ENCODE data around the gene NCK2.

The NCK2 gene

DNA sequence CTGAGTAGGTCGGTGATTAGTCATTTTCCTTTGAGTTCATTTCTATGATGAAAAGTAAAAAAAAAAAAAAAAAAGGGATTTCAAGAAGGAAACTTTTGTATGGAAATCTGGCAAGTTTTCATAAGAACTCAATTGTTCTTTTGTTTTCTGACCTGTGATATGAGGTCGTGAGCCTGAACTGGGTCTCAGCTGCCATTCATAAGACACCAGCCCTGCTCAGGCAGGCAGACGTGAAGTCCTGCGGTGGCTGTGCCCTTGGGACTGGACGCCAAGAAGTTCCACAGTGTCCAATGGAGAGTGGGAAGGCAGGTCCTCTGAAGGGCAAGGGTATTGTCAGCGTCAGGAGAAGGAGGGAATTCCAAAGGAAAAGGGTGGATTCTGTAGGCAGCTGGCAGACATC lies 183.9 kb downstream of the NCK2 start:
- no peaks in the 10 kb centered on the region for H3K4me1 ChIP-seq (ENCODE audit: insufficient read depth, insufficient read length)
- no peak for TF ChIP-seq ZNF274 (IDR thresholded peaks at IDR 0.05; ENCODE audit: low read depth, low read length)
- no peak for TF ChIP-seq SUZ12 (IDR thresholded peaks at IDR 0.05; ENCODE audit: extremely low read depth, insufficient read depth, insufficient read length)
- no peak for TF ChIP-seq YY1 (IDR thresholded peaks at IDR 0.05; ENCODE audit: insufficient read depth, insufficient read length)
- peaks cover 5% of the 10 kb centered on the region; the same call in 1 of the 2 replicates for H3K9me3 ChIP-seq (ENCODE audit: insufficient read depth, low read length)
- no peak overlapping the region for H3K4me3 ChIP-seq (ENCODE audit: insufficient read length, low read depth)
- DNase-seq (ENCODE audit: low read depth, low spot score): no peak
- no peaks in the 10 kb centered on the region for H3K36me3 ChIP-seq (ENCODE audit: insufficient read depth, insufficient read length, low read length)
- no peaks in the 10 kb centered on the region for H3K27me3 ChIP-seq (ENCODE audit: insufficient read depth, insufficient read length)
- H3K9ac ChIP-seq (ENCODE audit: insufficient read length, low read depth): no peak overlapping the region

DNA sequence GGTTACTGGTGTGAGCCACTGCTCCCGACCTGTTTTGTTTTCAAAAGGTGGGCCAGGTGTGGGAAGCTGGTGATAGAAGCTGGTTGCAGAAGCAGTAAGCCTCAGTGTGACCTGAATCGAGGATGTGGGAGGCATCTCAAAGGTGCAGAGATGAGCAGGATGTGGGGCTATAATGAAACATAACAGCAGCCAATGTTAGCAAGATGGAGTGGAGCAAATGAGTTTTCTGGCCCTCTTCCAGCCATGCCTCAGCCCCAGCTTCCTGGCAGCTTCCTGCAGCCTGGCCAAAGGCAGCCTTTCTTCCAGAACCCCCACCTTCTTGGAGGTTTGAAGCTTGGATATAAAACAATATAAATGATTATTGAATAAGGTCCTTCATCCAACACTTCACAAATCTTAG lies 184.8 kb downstream of the NCK2 start:
- no peak for DNase-seq (ENCODE audit: low read depth, low spot score)

GRCh38 chr2:105932582-105932981 lies 187.9 kb downstream of the NCK2 start:
- H3K27me3 ChIP-seq (ENCODE audit: insufficient read depth, insufficient read length): no peaks in the 10 kb centered on the region
- no peak overlapping the region for H3K9ac ChIP-seq (ENCODE audit: insufficient read length, low read depth)
- H3K4me1 ChIP-seq (ENCODE audit: insufficient read depth, insufficient read length): no peaks in the 10 kb centered on the region
- TF ChIP-seq ZNF274 (IDR thresholded peaks at IDR 0.05; ENCODE audit: low read depth, low read length): no peak
- no peak for TF ChIP-seq SUZ12 (IDR thresholded peaks at IDR 0.05; ENCODE audit: extremely low read depth, insufficient read depth, insufficient read length)
- no peak for TF ChIP-seq YY1 (IDR thresholded peaks at IDR 0.05; ENCODE audit: insufficient read depth, insufficient read length)
- no peaks in the 10 kb centered on the region for H3K36me3 ChIP-seq (ENCODE audit: insufficient read depth, insufficient read length, low read length)
- peaks cover 12% of the 10 kb centered on the region; the same call in 1 of the 2 replicates for H3K9me3 ChIP-seq (ENCODE audit: insufficient read depth, low read length)
- H3K4me3 ChIP-seq (ENCODE audit: insufficient read length, low read depth): no peak overlapping the region
- no peak for DNase-seq (ENCODE audit: low read depth, low spot score)

More for the DNA sequence above, 184.8 kb downstream of the NCK2 start:
- Histone ChIP-seq H3K4me3 (ENCODE audit: insufficient read length, low read depth) (no peak overlapping the region), H3K27me3 (ENCODE audit: insufficient read depth, insufficient read length) (no peaks in the 10 kb centered on the region), H3K4me1 (ENCODE audit: insufficient read depth, insufficient read length) (no peaks in the 10 kb centered on the region), H3K36me3 (ENCODE audit: insufficient read depth, insufficient read length, low read length) (no peaks in the 10 kb centered on the region), H3K9me3 (ENCODE audit: insufficient read depth, low read length) (peaks cover 12% of the 10 kb centered on the region; the same call in 1 of the 2 replicates), H3K9ac (ENCODE audit: insufficient read length, low read depth) (no peak overlapping the region)
- TF ChIP-seq SUZ12 (IDR thresholded peaks at IDR 0.05; ENCODE audit: extremely low read depth, insufficient read depth, insufficient read length): no peak
- no peak for TF ChIP-seq YY1 (IDR thresholded peaks at IDR 0.05; ENCODE audit: insufficient read depth, insufficient read length)
- TF ChIP-seq ZNF274 (IDR thresholded peaks at IDR 0.05; ENCODE audit: low read depth, low read length): no peak

DNA sequence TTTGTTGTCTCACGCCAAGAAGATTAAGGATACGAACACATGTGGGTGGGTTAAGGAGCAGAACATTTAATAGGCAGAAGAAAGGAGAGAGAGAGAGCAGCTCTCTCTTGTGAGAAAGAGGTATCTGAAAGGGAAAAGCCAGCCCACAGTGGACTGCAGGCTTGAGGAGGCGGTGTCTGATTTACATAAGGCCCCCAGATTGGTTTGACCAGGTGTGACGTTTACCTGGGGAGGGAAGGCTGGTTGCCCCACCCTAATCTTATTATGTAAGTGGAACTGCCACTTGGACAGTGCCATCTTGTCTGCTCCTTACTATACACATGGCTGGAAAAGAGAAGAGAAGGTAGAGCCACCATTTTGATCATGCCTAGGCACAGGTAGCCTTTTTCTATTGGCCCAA lies 189.2 kb downstream of the NCK2 start:
- peaks cover 12% of the 10 kb centered on the region; the same call in 1 of the 2 replicates for H3K9me3 ChIP-seq (ENCODE audit: insufficient read depth, low read length)
- DNase-seq (ENCODE audit: low read depth, low spot score): no peak
- H3K27me3 ChIP-seq (ENCODE audit: insufficient read depth, insufficient read length): no peaks in the 10 kb centered on the region
- no peak overlapping the region for H3K4me3 ChIP-seq (ENCODE audit: insufficient read length, low read depth)
- no peak for TF ChIP-seq ZNF274 (IDR thresholded peaks at IDR 0.05; ENCODE audit: low read depth, low read length)
- TF ChIP-seq YY1 (IDR thresholded peaks at IDR 0.05; ENCODE audit: insufficient read depth, insufficient read length): no peak
- no peaks in the 10 kb centered on the region for H3K36me3 ChIP-seq (ENCODE audit: insufficient read depth, insufficient read length, low read length)
- no peak overlapping the region for H3K9ac ChIP-seq (ENCODE audit: insufficient read length, low read depth)
- H3K4me1 ChIP-seq (ENCODE audit: insufficient read depth, insufficient read length): no peaks in the 10 kb centered on the region

- Histone ChIP-seq H3K36me3 (ENCODE audit: insufficient read depth, insufficient read length, low read length) (no peaks in the 10 kb centered on the region), H3K9ac (ENCODE audit: insufficient read length, low read depth) (no peak overlapping the region), H3K4me1 (ENCODE audit: insufficient read depth, insufficient read length) (no peaks in the 10 kb centered on the region), H3K27me3 (ENCODE audit: insufficient read depth, insufficient read length) (no peaks in the 10 kb centered on the region), H3K9me3 (ENCODE audit: insufficient read depth, low read length) (peaks cover 12% of the 10 kb centered on the region; the same call in 1 of the 2 replicates), H3K4me3 (ENCODE audit: insufficient read length, low read depth) (no peak overlapping the region)
- no peak for TF ChIP-seq SUZ12 (IDR thresholded peaks at IDR 0.05; ENCODE audit: extremely low read depth, insufficient read depth, insufficient read length)
- TF ChIP-seq YY1 (IDR thresholded peaks at IDR 0.05; ENCODE audit: insufficient read depth, insufficient read length): no peak
- TF ChIP-seq ZNF274 (IDR thresholded peaks at IDR 0.05; ENCODE audit: low read depth, low read length): no peak
- no peak for DNase-seq (ENCODE audit: low read depth, low spot score)
Measured at GRCh38 chr2:105934467-105934866, 189.8 kb downstream of the NCK2 start.

DNA sequence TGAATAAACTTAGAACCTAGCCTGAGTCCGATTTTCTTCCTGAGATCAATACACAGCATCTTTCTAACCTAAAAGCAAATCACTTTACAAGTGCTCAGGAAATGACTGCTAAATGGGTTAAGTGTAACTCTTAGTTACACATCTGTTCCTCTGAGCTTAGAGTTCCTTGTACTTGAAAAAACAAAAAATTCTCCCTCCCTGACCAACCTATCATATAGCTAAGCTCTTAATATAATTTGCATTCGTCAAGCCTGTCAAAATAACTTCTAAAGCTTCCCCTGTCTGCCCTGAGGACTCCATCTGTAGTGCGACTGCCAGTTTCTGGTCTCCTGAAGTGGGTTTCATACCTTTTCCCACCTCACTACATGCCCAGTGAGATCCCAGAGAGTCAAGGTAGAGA lies 190.4 kb downstream of the NCK2 start:
- peaks cover 12% of the 10 kb centered on the region; the same call in 1 of the 2 replicates for H3K9me3 ChIP-seq (ENCODE audit: insufficient read depth, low read length)
- no peak overlapping the region for H3K9ac ChIP-seq (ENCODE audit: insufficient read length, low read depth)
- no peaks in the 10 kb centered on the region for H3K27me3 ChIP-seq (ENCODE audit: insufficient read depth, insufficient read length)
- TF ChIP-seq ZNF274 (IDR thresholded peaks at IDR 0.05; ENCODE audit: low read depth, low read length): no peak
- no peak for TF ChIP-seq SUZ12 (IDR thresholded peaks at IDR 0.05; ENCODE audit: extremely low read depth, insufficient read depth, insufficient read length)
- TF ChIP-seq YY1 (IDR thresholded peaks at IDR 0.05; ENCODE audit: insufficient read depth, insufficient read length): no peak
- no peak for DNase-seq (ENCODE audit: low read depth, low spot score)
- no peaks in the 10 kb centered on the region for H3K36me3 ChIP-seq (ENCODE audit: insufficient read depth, insufficient read length, low read length)
- no peaks in the 10 kb centered on the region for H3K4me1 ChIP-seq (ENCODE audit: insufficient read depth, insufficient read length)
- no peak overlapping the region for H3K4me3 ChIP-seq (ENCODE audit: insufficient read length, low read depth)

DNA sequence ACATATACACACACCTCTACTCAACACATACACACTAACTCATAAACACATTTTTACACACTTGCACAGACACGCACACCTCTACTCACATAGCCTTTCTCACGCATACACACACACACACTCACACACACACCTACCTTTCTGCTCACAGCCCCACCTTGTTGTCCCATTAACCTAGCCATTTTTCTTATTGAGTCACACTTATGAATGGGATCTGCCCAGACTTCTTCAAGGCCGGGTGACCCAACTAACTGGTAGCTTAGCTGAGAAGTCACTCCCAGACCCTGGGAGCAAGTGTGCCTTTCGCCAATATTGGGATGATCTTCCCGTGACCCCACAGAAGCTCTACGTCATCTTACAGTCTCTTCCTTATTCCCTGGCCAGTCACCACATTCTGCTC lies 192.2 kb downstream of the NCK2 start:
- TF ChIP-seq YY1 (IDR thresholded peaks at IDR 0.05; ENCODE audit: insufficient read depth, insufficient read length) (no peak), ZNF274 (IDR thresholded peaks at IDR 0.05; ENCODE audit: low read depth, low read length) (no peak), SUZ12 (IDR thresholded peaks at IDR 0.05; ENCODE audit: extremely low read depth, insufficient read depth, insufficient read length) (no peak)
- no peak overlapping the region for H3K9ac ChIP-seq (ENCODE audit: insufficient read length, low read depth)
- no peak for DNase-seq (ENCODE audit: low read depth, low spot score)
- H3K4me3 ChIP-seq (ENCODE audit: insufficient read length, low read depth): no peak overlapping the region
- no peaks in the 10 kb centered on the region for H3K27me3 ChIP-seq (ENCODE audit: insufficient read depth, insufficient read length)
- peaks cover 12% of the 10 kb centered on the region; the same call in 1 of the 2 replicates for H3K9me3 ChIP-seq (ENCODE audit: insufficient read depth, low read length)
- H3K36me3 ChIP-seq (ENCODE audit: insufficient read depth, insufficient read length, low read length): no peaks in the 10 kb centered on the region
- H3K4me1 ChIP-seq (ENCODE audit: insufficient read depth, insufficient read length): no peaks in the 10 kb centered on the region
